ENCODE measurements around the gene TMEM131L. TPM values are rescaled to one million over a fixed set of nuclear protein-coding genes. Genes with fewer than 3 reads are reported as not detected.
A peak's percentile ranks its signal among the peaks of the same experiment; 100 is the strongest.

TMEM131L gene
- total RNA-seq, 1 donor from 2014 or later, result 60.2 TPM

DNA sequence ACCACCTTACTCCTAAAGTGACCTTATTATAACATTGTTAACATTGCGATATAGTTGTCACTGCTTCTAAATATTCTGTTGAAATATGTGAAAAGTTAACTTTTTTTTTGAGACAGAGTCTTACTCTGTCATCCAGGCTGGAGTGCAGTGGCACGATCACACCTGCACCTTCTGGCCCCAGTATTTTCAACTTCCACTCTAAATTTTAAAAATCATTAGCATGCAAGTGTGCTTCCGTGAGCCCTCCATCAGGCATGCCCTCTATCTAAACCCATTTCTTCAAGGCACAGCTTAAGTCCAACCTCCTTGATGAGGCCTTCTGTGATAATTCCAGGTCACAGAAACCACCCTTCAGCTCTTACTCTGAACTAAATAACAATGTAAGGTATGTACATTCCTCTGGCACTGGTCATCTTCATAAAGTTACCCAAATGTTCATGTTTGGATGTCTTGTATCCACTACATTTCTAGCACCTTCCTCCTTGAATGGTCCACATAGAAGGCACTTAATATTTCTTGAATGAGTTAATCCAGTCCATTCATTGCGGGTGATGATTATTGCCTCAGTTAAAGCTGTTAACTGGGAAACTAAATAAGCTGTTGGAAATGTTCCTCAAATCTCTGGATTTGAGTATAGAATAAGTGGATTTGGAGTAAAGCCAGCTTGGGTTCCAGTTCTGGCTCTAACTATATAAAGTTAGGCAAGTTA is 38.6 kb upstream of the TMEM131L start:
- H3K27me3 Mint-ChIP-seq (ENCODE audit: unreplicated experiment), result no peaks in the 10 kb centered on the region
- no peak overlapping the region for H3K4me3 Mint-ChIP-seq (ENCODE audit: unreplicated experiment)
- no peaks in the 10 kb centered on the region for H3K9me3 Mint-ChIP-seq (ENCODE audit: unreplicated experiment)
- H3K27ac Mint-ChIP-seq (ENCODE audit: unreplicated experiment), result no peak overlapping the region
- H3K36me3 Mint-ChIP-seq (ENCODE audit: unreplicated experiment), result no peaks in the 10 kb centered on the region
- no peak for DNase-seq
- H3K4me1 Mint-ChIP-seq (ENCODE audit: low read depth, unreplicated experiment), result peaks cover 3% of the 10 kb centered on the region
- TF ChIP-seq, protein P1, sequence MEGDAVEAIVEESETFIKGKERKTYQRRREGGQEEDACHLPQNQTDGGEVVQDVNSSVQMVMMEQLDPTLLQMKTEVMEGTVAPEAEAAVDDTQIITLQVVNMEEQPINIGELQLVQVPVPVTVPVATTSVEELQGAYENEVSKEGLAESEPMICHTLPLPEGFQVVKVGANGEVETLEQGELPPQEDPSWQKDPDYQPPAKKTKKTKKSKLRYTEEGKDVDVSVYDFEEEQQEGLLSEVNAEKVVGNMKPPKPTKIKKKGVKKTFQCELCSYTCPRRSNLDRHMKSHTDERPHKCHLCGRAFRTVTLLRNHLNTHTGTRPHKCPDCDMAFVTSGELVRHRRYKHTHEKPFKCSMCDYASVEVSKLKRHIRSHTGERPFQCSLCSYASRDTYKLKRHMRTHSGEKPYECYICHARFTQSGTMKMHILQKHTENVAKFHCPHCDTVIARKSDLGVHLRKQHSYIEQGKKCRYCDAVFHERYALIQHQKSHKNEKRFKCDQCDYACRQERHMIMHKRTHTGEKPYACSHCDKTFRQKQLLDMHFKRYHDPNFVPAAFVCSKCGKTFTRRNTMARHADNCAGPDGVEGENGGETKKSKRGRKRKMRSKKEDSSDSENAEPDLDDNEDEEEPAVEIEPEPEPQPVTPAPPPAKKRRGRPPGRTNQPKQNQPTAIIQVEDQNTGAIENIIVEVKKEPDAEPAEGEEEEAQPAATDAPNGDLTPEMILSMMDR (IDR thresholded peaks at IDR 0.05; ENCODE audit: partially characterized antibody, unreplicated experiment), result no peak

DNA sequence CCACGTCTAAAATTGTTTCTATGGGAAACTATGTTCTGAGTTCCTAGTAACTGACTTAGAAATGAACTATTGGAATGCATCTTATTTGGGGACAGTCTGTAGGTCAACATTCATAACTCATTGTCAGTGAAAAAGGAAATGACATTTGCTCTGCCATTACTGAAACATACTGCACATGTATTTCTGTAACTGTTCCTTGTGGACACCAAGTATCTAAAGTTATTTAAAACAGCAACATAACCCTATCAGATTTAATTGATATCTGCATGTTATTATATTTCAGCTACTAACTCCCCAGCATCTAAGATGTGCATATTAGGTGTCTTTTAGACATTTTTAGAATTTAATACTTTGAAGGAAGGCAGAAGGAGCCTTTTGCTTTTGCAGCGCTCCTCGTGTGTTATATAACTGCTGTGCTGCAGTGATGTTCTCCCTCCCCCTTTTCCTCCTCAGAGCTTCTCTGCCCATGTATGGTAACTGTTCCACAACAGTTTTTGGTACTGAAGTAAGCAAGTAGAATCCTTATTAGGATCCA is 37.2 kb upstream of the TMEM131L start:
- Mint-ChIP-seq H3K4me1 (ENCODE audit: low read depth, unreplicated experiment) (peaks cover 3% of the 10 kb centered on the region), H3K27me3 (ENCODE audit: unreplicated experiment) (peaks cover 2% of the 10 kb centered on the region), H3K27ac (ENCODE audit: unreplicated experiment) (no peak overlapping the region), H3K4me3 (ENCODE audit: unreplicated experiment) (no peak overlapping the region), H3K9me3 (ENCODE audit: unreplicated experiment) (no peaks in the 10 kb centered on the region), H3K36me3 (ENCODE audit: unreplicated experiment) (no peaks in the 10 kb centered on the region)
- TF ChIP-seq, protein P1 (IDR thresholded peaks at IDR 0.05; ENCODE audit: partially characterized antibody, unreplicated experiment), result no peak
- no peak for DNase-seq

- Mint-ChIP-seq H3K4me1 (ENCODE audit: low read depth, unreplicated experiment) (peaks cover 3% of the 10 kb centered on the region), H3K9me3 (ENCODE audit: unreplicated experiment) (no peaks in the 10 kb centered on the region), H3K27ac (ENCODE audit: unreplicated experiment) (no peak overlapping the region), H3K4me3 (ENCODE audit: unreplicated experiment) (no peak overlapping the region), H3K36me3 (ENCODE audit: unreplicated experiment) (no peaks in the 10 kb centered on the region), H3K27me3 (ENCODE audit: unreplicated experiment) (peaks cover 2% of the 10 kb centered on the region)
- peak; percentile 16 for DNase-seq
- TF ChIP-seq, protein P1 (IDR thresholded peaks at IDR 0.05; ENCODE audit: partially characterized antibody, unreplicated experiment), result no peak
These were observed 33.0 kb upstream of the TMEM131L start for GRCh38 chr4:153432965-153433753.

- H3K36me3 Mint-ChIP-seq (ENCODE audit: unreplicated experiment), result no peaks in the 10 kb centered on the region
- DNase-seq, result no peak
- no peaks in the 10 kb centered on the region for H3K9me3 Mint-ChIP-seq (ENCODE audit: unreplicated experiment)
- peaks cover 2% of the 10 kb centered on the region for H3K27me3 Mint-ChIP-seq (ENCODE audit: unreplicated experiment)
- H3K4me3 Mint-ChIP-seq (ENCODE audit: unreplicated experiment), result no peak overlapping the region
- H3K27ac Mint-ChIP-seq (ENCODE audit: unreplicated experiment), result no peak overlapping the region
- TF ChIP-seq, protein P1 (IDR thresholded peaks at IDR 0.05; ENCODE audit: partially characterized antibody, unreplicated experiment), result no peak
- H3K4me1 Mint-ChIP-seq (ENCODE audit: low read depth, unreplicated experiment), result peaks cover 3% of the 10 kb centered on the region
These were observed 32.4 kb upstream of the TMEM131L start for GRCh38 chr4:153433754-153434105.

- Mint-ChIP-seq H3K36me3 (ENCODE audit: unreplicated experiment) (no peaks in the 10 kb centered on the region), H3K4me3 (ENCODE audit: unreplicated experiment) (no peak overlapping the region), H3K27ac (ENCODE audit: unreplicated experiment) (no peak overlapping the region), H3K27me3 (ENCODE audit: unreplicated experiment) (peaks cover 2% of the 10 kb centered on the region), H3K4me1 (ENCODE audit: low read depth, unreplicated experiment) (peaks cover 3% of the 10 kb centered on the region), H3K9me3 (ENCODE audit: unreplicated experiment) (no peaks in the 10 kb centered on the region)
- no peak for DNase-seq
- TF ChIP-seq, protein P1 (IDR thresholded peaks at IDR 0.05; ENCODE audit: partially characterized antibody, unreplicated experiment), result no peak
These were observed 32.0 kb upstream of the TMEM131L start for GRCh38 chr4:153434190-153434589.
